ENCODE data around the gene RAB20.

DNA sequence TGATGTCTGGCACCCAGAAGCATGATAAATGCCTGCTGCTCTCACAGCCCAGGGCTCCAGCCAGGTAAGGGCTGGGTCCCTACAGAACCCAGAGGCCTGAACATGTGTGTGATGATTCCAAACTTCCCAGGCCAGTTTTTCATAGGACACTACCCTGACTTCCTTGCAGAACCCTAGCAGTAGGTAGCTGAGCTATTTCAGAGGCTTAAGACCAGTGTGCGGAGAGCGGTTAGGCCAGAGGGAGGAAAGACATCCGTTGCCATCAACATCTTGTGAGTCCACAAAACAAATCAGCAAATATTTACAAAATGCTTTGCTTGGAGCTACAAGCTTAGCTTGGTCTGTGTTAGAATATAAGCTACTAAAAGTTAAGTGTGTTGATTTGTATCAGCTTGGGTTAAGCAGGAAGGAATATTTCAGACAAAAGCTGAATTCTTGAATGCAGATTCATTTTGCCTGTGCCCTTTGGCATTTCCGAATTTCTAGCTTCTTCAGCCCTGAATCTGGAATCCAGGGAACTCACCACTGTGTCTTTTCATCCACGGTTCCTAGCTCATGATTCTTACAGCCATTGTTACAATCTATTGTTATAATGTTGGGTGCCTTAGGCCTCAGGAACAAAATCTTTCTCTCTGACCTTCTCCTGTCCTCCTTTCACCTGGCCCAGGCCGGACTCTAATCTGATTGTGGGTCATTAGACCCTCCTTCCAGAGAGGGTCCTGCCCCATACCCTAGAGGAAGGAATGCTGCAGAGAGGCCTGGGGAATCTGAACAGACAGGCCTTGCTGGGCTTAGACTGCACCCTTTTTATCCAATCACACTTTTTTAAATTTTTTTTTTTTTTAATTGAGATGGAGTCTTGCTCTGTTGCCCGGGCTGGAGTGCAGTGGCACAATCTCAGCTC, 12.4 kb downstream of the RAB20 start:
- TF ChIP-seq SIN3A (IDR thresholded peaks at IDR 0.05; ENCODE audit: borderline replicate concordance, insufficient read depth, low read length) (no peak), TAF1 (IDR thresholded peaks at IDR 0.05; ENCODE audit: borderline replicate concordance, insufficient read depth, low read length) (no peak), POLR2AphosphoS5 (IDR thresholded peaks at IDR 0.05; ENCODE audit: low read depth, low read length) (no peak)
- TF ChIP-seq, protein P1, sequence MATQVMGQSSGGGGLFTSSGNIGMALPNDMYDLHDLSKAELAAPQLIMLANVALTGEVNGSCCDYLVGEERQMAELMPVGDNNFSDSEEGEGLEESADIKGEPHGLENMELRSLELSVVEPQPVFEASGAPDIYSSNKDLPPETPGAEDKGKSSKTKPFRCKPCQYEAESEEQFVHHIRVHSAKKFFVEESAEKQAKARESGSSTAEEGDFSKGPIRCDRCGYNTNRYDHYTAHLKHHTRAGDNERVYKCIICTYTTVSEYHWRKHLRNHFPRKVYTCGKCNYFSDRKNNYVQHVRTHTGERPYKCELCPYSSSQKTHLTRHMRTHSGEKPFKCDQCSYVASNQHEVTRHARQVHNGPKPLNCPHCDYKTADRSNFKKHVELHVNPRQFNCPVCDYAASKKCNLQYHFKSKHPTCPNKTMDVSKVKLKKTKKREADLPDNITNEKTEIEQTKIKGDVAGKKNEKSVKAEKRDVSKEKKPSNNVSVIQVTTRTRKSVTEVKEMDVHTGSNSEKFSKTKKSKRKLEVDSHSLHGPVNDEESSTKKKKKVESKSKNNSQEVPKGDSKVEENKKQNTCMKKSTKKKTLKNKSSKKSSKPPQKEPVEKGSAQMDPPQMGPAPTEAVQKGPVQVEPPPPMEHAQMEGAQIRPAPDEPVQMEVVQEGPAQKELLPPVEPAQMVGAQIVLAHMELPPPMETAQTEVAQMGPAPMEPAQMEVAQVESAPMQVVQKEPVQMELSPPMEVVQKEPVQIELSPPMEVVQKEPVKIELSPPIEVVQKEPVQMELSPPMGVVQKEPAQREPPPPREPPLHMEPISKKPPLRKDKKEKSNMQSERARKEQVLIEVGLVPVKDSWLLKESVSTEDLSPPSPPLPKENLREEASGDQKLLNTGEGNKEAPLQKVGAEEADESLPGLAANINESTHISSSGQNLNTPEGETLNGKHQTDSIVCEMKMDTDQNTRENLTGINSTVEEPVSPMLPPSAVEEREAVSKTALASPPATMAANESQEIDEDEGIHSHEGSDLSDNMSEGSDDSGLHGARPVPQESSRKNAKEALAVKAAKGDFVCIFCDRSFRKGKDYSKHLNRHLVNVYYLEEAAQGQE (IDR thresholded peaks at IDR 0.05; ENCODE audit: insufficient read depth in 1 of 2, low read depth in 2 of 2, low read length in 2 of 2) = no peak

Data from PFSK-1 (cell line).